Glomerular visceral epithelial cell (primary cell): ENCODE results near the gene DCANP1.

Experiments used
- DNase-seq: peaks from one replicate; pipeline ENCODE4 v3.0.0-alpha.2; 2016; ENCODE audit errors: extremely low spot score

The DCANP1 gene

DNA sequence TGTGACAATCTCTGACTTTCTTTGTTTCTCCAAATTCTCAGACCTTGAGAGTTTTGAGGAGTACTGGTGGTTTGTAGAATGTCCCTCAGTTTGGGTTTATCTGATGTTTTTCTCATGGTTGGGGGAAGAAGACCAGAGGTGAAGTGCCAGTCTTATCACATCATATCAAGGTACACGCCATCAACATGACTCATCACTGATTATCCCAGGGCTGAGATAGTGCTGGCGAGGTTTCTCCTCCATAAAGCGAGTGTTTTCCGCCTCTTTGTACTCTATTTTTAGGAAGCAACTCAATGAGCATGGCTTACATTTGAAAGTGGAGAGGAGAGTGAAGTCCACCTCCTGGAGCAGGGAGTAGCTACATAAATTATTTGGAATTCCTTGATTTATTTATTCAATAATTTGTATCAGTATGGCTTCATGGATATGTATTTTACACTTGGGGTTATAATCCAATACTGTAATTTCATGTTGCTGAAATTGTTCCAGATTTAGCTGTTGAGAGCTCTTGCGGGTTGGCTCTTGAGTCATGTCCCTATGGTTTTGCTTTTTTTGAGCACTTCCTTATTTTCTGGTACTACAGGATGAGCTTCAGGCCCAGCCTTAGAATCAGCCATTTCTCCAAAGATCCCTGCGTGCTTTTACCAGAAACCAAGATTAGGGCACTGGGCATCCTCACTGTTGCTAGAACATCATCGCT lies 23.9 kb downstream of the DCANP1 start:
- no peak for DNase-seq

DNA sequence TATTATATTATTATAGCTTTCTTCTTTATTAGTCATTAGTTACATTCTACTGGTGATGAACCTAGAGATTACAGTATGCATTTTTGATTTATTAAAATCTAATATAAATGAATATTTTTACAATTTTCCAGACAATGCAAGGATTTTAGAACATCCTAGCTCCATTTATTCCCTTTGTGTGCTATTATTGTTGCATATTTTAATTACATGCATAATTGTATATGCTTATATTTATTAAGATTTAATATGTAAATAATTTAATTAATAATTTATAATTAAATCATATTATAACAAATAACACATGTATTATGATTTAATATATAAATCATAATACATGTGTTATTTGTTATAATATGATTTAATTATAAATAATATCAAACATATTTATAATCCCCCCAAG lies 24.7 kb downstream of the DCANP1 start:
- no peak for DNase-seq

DNA sequence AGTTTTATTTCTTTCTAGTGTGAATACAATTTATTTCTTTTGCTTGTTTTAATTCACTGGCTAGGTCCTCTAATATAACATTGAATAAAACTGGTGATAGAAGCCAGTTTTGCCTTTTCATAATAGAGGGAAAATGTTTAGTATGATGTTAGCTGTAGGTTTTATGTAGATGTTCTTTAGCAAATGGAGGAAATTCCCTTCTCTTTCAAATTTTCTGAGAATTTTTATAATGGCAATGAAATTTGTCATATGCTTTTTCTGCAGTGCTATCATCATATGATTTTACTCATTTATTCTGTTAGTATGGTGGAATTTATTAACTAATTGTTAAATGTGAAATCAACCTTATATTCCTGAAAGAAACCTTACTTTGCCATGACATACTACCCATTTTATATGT lies 30.1 kb downstream of the DCANP1 start:
- DNase-seq = no peak

DNA sequence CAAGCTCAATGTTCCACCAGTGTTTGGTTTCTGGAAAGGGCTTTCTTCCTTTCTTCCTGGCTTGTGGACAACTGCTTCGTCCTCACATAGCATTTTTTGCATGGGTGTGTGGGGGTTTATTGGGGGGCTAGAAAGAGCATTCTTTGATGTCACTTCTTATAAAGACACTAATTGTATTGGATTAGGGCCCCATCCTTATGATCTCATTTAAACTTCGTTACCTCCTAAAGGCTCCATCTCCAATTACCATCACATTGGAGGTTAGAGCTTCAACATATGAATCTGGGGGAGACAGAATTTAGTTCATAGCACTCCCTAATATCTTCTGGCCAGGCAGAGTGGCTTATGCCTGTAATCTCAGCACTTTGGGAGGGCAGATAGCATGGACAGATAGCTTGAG lies 42.1 kb downstream of the DCANP1 start:
- DNase-seq = no peak

DNA sequence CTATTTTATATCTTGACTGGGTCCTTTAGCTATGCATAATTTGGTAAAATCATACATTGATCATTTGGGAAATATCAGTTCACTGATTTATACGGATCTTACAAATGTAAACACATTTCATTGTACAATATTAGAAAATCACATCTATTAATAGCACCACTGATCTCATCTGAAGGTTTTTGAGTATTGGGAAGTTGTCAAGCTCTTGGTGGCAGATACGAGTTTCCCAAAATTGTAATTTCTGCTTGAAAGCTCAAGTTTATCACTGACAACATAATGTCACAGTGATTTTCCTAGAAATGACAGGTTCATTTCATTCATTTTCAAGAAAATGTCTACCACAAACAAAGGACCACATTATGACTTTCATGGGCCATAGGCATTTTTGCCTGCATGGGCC lies 45.1 kb downstream of the DCANP1 start:
- DNase-seq = no peak

DNA sequence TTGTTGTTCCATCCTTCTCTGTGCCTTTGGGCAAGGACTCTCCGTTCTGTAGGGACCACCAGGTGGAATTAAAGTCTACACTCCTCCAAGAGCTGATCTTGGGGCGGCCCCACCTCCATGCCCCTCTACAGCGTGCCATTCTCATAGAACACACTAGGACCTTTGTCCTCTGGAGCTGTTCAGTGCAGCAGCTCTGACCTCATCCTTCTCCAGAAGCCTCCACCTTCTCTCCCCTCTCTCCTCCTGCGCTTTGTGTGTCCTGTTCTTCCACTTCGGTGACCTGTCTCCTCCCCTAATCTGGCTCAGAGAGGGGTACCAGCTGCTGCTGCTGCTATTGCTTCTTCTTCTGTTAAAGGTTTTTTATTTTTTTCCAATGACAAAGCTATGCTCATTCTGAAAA lies 46.3 kb downstream of the DCANP1 start:
- DNase-seq = no peak

DNA sequence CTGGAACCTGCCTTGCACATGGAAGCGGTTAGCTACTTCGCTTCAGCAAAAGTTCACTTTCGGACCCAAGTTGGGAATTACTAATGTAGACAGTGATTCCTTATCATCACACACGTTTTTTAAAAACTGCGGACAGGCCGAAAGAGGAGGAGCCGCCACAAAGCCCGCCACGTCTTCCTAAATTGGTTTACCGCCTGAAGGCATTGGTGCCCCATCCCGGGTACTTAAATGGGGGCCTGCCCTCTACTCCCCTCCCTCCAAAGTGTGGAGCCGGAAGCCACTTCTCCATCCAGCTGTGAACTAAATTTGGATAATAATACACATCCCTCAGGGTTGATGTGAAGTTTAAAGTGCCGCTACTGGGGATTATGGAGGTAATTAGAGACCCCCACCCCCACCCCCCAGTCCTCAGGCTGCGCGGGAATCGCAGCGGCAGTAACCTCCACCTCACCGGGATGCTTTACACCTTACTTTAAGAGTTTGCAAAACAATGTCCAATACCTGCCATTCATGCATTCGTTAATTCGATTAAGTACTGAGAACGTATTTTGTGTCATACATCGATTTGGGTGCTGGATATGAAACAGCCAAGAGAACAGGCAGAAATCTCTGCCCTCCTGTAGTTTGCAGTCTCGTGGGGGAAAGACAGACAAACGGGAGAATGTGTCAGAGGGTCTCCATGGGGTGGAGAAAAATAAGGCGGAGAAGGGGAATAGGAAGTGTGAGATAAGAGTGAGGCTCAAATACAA lies 47.2 kb downstream of the DCANP1 start:
- no peak for DNase-seq

DNA sequence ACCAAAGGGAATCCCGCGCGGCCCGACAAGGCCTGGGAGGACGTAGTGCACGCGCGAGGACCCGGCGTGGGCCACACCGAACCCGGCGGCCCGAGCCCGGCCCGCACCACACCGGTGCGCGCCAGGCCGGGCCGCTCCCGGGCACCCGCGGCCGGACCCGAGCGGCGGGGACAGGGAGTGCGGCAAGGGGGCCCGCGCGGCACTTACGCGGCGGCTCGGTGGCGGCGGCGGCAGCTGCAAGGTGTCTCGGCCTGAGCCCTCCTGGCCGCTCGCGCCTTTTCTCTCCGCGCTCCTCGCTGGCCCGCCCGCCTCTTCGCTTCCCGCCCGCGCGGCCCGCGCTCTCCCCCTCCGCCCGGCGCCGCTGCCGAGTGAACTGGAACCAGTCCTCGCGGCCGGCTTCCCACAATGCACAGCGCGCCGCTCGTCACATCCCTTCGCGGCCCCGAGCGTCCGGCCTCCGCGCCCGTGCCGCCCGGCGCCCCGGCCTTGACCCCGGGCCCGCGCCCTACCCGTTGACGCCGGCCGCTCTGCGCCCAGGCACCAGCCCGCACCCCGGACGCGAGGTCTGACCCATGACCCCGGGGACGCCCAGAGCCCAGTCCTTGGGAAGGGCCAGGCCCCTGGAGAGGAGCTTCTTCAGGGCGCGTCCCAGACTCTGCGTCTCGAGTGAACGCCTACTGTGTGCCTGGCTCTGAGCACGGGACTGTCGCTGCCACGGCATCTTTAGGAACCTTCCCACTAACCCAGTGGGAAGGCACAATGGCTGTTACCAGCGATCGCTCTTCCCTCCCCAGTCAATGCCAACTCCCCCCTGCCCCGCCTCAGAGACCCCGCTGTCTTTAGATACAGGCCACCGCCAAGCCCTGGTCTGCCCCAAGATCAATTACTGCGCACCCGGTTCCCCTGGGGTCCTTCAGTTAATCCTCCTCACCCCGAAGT lies 48.0 kb downstream of the DCANP1 start, which contains the start of gene MACROH2A1:
MACROH2A1 (minus strand) TSS at position 377 of the 939 bp plus-strand sequence. CDS start 10,138 bp downstream, outside the sequence.
- DNase-seq = peak; percentile 88

DNA sequence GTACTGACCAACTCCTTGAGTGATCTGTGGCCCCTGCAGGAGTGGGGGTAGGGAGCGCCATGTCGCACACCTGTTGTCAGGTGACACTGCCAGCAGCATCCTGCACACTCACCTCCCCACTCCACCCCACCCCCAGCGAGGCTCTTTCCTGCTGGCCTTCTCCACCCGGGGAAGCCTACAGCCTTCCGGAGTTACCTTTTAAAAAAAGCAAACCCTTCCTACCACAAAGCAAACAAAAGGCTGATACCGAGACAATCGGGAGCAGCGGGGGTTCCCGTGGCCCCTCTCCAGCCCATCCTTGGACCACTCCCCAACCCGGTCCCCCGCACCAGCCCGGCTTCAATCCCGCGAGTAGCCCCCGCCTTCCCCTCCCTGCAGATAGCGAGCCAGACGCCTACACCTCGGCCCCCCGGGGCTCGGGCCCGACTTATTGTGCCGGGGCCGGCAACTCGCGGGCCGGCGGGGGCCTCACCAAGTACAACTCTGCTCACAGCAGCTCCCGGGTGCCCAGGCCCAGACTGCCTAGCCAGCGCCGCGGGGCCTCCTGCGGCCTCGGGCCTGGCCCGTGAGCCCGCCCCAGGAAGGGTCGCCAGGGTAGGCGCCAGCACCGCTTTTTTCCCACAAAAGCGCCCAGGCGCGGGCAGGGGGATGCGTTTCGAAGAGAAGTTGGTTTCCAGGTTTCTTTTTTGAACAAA lies 48.8 kb downstream of the DCANP1 start:
- peak; percentile 33 for DNase-seq

DNA sequence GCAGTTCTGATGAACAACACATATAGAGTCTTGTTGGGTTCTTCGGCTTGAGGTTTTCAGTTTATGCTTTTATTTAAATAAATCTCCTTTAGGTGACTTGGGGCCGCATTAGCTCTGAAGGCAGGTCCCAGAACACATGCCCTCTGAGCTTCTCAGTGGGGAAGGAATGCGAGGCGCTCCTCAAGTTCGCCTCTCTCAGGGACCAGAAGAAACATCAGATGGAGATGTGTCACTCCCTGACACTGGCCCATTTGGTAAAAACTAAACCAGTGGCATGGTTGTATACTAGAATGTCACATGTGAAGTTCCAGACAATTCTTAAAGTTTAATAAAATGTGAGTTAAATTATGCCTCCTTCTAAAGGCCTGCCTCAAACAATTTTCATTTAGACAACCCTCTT lies 50.1 kb downstream of the DCANP1 start:
- no peak for DNase-seq

DNA sequence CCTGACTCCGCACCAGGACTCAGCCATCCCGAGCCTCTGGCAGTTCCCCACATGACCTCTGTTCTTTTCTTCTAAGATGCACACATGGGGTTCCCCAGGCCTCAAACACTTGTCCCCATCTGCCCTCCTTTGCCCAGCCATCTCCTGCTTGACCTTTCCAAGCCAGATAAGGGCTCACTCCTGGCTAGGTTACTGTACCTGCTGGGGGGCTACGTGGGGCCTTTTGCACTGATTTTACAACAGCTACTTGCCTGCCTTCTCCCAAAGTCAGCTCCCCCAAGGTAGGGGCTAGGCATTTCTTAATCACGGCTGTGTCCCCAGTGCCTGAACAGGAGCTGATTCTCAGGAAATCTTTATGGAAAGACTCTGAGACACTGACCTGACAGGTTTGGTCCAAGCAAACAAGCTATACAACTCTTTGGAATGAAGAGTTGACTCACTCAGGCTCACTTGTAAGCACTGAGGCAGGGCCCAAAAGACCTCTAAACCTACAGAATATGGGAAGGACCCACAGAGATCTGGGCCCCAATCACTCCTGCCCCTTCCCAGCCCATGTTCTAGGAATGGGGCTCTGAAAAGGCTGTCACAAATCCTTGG lies 50.6 kb downstream of the DCANP1 start:
- DNase-seq = no peak

DNA sequence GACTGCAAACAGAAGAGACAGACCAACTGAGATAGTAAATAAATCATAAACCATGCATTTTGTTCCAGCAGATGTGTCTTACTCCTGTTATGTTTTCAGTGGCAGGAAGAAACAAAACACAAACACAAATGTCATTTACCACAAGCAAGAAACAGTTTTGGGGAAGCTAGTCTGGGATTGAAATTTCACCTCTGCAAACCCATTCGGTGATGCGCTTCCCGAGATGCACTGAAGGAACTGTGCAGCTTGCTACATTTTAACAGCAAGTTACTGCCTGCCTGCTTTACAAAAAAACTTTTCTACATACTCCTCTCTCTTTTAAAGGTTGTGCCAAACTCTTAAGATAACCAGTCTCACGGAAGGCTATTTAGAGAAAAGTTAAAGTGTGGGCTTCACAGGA lies 51.3 kb downstream of the DCANP1 start:
- DNase-seq = no peak

DNA sequence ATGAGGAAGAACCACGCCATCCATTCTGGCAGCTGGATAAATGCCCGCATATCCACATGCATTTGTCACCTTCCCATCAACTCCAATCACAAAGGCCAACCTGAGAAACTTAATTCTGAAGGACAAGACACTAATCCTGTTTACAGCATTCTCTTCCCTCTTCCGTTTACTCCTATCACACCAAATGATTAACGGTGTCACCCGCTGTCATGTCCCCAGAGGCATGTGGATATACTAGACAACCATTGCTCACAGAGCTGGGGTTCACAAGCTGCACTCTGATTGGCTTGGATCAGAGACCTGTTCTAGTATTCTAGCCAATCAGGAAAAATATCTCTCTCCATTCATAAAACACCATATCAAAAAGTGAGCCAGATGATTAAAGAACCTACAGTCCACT lies 51.7 kb downstream of the DCANP1 start:
- DNase-seq = no peak
